Activated gamma-delta T cell treated with Interleukin-2 at 50 U/mL for 16 hours (primary cell): Measurements from ENCODE around the gene LRP5.
A peak's percentile ranks its signal among the peaks of the same experiment; 100 is the strongest.

Experiments
- DNase-seq: peaks from one replicate; pipeline ENCODE4 v3.0.0-alpha.2; 2020

The LRP5 gene

GRCh38 chr11:68312117-68312779 is at the start of gene LRP5:
Gene LRP5, plus strand, starts transcription at chr11:68312591. Its CDS starts 124 bp downstream, at chr11:68312715.
- DNase-seq: no peak

- DNase-seq: no peak
Observed at GRCh38 chr11:68263444-68264035, 48.9 kb upstream of the LRP5 start.

DNA sequence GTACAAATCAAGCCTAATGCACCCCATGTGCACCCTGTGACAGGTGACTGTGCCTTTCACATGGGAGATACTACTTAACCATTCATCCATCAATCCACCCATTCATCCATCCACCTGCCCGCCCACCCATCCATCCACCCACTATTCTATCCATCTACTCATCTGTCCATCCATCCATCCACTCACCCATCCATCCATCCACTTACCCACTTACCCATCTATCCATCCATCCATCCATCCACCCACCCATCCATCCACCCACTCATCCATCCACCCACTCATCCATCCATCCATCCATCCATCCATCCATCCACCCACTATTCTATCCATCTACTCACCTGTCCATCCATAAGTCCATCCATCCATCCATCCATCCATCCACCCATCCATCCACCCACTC is 48.1 kb upstream of the LRP5 start:
- no peak for DNase-seq

- no peak for DNase-seq
Observed at GRCh38 chr11:68264741-68265540, 47.5 kb upstream of the LRP5 start.

DNA sequence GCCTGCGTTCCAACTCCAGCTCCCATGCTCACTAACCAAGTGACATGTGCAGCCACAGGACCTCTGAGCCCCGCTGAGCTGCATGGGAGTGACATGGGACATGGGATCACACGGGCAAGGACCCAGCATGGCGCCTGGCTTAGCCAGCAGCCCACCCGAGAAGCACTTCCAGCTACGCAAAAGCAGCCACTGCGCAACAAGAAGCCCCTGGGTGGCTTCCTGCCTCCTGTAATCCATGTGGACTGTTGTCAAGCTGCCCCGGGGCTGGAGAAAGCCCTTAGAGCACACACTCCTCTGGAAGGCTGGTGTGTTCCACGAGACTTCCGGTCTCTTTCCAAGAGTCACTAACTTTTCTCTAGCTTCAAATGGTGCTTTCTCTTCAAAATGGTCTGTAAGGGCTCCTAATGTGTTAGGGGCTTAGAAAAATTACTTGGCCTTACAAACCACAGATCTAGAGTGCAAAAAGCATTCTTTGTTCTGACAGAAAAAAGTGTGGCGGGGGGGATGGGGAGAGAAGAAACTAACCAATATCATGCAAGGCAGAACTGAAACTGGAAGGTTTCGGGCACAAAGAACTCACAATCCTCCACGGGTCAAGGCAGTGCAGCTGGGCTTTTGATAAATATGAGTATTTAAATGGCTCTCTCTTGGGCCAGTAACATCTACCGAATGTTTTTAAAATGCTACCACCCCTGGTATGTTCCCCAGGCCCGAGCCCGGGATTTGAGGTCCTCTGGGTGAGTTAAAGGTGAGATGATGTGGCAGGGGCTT is 46.1 kb upstream of the LRP5 start:
- no peak for DNase-seq

- DNase-seq: no peak
Observed at GRCh38 chr11:68266936-68267880, 45.2 kb upstream of the LRP5 start.

- DNase-seq: no peak
Observed at GRCh38 chr11:68267881-68268240, 44.5 kb upstream of the LRP5 start.

DNA sequence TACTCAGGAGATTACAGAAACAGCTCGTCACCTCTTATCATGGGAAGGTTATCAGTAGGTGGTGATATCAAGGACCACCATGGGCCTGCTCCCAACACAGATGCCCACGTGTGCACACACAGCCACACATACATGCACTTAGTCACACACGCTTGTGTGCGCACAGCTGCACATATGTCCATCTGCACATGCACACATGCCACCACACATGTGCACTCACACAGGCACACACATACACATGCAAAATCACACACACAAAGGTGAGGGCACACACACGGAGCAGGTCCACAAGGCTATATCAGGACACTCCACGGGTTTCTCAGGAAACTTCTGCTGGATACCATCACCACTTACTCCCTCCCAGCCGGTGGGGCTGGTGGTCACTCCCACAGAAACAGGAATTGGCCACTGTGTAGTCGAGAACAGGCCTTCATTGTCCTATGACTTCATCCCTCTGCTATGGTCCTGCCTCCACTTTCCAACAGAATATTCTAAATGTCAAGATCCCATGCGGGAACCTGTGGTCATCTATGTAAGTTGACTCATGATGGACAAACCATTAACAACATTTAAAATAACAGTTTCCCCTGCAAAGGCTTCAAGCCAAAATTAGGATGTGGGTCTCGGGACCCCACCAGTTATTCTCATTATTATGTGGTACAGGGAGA is 42.8 kb upstream of the LRP5 start:
- no peak for DNase-seq

- DNase-seq: no peak
Observed at GRCh38 chr11:68270196-68271022, 42.0 kb upstream of the LRP5 start.

DNA sequence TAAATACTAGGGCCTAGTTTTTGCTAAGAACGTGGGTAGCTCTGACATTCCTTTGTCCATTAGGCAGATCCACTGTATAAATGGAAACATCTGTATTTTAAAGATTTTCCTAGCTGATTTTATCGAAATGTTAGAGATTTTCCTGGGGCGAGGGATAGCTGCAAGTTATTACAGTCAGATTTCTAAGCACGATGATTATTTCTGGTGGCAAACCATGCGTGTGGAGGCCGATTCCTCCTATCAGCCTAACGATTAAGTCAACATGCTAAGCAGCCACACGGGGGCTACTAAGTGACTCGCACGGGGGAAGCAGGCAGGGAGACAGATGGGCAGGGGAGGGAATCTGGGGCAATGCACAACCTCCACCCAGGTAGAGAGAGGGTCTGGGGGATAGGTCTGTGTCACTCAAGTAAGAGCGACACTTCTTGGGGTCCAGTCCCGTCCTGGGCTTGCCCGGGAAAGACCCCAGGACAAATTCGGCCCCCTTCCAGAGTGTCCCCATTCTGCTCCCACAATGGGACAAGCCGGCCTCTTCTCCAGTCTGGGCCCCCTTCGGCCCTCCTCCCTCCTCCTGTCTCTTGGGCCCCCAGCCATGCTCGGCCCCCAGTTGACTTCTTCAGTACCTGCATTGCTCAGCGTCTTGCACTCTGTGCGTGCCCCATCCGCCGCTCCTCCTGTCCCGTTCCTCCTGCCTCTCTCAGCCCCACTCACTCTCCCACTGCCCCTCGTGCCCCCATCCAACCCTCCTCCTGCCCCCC is 41.2 kb upstream of the LRP5 start:
- peak; percentile 57 for DNase-seq

DNA sequence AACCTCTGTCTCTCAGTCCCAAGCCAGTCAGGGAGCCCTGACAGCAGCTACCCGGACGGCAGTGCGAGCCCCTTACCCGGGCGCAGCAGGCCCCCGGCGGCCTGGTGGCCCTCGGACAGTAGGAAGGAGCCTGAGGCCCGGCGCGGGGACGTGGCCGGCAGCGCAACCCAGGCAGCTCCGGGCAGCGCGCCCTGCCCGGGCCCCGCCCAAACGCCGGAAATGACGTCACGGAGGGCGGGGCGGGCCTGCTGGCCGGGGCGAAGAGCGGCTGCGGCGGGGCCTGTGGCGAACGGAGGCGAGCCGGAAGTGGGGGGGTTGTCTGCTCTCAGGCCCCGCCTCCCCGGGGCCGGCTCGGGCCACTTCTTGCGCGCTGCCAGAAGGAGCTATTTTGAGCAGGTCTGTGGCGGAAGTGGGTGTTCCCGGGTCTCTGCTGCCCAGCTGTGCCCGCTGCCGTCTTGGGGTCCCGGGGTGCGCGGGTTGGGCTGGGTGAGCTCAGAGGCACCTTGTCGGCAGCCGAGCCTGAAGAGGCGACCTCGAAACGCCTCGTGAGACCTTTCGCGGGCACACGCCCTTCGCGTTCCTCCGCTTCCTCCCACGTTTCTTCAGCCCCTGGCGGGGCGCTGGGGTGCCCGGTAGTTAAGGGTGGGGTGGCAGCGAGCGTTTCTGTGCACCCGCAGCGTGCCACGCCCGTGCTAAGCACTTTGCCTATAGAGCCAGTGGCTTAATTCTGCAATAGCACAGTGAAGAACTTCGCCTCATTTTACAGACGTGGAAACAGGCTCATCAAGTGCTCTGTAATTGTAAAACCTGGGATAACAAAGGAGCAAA is 40.4 kb upstream of the LRP5 start, which contains the start of gene C11orf24:
Gene C11orf24, minus strand, starts transcription at position 193 of the 828 bp plus-strand sequence. CDS start 8,206 bp downstream, outside the sequence.
- DNase-seq: peak; percentile 93

DNA sequence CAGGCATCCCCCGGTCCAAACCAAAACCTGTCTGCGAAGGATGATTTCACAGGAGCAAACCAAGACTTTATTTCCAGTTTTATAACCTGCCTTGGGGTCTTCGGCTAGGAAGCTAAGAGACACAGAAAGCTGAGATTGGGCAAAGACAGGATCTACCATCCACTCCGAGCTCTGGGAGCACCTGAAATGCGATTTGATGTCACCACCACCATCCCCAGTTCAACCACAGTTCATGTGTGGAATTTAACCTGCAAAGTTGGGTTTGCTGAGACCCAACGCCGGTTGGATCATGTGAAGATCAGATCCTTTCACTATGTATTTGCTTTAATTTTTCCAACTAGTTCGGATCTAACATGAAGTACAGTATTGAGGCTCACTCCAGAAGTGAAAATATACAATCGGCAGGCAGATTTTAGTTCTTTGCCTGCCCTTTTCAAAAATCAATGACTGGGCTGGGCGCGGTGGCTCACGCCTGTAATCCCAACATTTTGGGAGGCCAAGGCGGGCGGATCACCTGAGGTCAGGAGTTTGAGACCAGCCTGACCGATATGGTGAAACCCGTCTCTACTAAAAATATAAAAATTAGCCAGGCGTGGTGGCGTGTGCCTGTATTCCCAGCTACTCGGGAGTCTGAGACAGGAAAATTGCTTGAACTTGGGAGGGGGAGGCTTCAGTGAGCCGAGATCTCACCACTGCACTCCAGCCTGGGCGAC is 39.2 kb upstream of the LRP5 start:
- no peak for DNase-seq

DNA sequence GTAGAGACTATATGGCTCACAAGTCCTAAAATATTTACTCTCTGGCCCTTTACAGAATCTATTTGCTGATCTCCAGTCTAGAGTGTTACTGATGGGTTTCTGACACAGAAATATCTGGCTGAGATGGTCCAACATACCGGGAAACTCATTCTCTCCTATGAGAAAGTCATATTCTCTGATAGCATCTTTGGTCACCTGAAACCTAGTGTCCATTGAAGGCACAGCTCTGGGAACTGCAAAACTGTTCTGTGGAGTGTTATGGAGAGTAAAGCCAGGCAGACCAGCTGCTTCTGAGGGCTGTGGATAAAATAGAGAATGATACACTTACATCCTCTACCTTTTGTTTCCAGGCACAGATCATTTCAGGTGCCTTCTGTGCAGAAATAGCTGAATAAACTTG is 38.1 kb upstream of the LRP5 start:
- no peak for DNase-seq

GRCh38 chr11:68275721-68276507 is 36.5 kb upstream of the LRP5 start:
- no peak for DNase-seq

DNA sequence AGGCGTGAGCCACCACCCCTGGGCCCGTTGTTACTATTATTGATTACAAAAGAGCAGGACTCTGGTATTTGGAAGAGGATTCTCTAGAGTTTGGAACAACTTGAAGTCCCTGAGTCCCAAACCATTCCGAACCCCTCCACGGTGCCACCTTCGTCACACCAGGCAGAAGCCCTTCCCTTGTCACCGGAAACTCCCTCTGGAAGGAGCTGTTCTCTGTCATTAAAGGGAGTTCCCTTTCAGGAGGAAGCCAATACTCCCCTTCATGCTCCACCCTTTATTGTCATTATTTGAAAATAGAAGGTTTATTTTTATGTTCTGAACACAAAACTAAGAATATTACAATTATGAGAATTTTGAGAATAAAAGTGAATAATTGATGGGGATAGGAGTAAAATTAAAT is 35.5 kb upstream of the LRP5 start:
- DNase-seq: no peak

DNA sequence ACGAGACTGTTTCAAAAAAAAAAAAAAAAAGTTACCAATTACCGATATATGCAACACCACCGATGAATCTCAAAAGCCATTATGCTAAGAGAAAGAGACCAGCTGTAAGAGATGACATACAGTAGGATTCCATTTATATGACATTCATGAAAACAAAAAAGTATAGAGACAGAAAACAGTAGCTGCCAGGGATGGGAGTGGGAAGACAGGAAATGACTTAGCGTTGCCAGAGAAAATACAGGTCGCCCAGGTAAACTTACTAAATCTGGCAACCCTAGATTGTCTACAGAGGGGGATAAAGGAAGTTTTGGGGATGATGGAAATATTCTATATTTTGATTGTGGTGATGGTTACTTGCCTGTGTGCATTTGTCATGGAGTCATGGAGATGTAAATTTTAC is 32.7 kb upstream of the LRP5 start:
- DNase-seq: no peak

DNA sequence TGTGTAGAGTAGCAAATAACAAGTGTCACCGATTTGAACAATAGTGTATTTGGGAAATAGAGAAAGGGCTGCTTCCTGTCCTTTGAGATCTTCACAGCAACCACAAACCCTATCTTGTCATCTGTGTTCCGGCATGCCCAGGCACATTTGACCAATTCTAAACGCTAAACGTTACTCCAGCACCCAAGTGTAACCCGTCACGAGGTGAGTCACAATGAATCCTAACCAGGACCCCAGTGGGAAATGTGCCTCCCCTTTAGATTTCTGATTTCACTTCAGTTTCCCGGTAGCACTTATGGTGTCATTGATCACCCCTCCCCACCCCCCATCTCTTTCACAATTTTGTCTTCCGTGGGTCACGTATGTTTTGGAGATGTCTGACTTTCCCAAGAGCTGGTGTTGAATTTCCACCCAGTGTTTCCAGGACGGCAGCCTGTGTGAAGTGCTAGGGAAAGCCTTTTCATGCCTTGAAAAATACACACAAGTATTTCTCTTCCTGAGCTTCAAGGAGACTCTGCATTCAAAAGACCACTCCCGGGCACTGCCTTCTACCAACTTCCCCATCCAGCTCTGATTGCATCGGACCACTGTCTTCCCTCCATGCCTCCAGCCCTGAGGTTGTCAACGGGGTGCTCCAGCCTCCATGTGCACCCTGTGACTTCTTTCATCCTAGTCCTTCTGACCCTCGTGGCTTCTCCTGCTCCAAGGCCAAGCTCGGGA is 30.1 kb upstream of the LRP5 start:
- DNase-seq: no peak
